Type B pancreatic cell (in vitro differentiated cells): ENCODE data around the gene SLC11A1. TPM values are rescaled to one million over a fixed set of nuclear protein-coding genes. Genes with fewer than 3 reads are reported as not detected.
A peak's percentile ranks its signal among the peaks of the same experiment; 100 is the strongest.

ENCODE experiments used
- DNase-seq: peaks from one replicate; pipeline ENCODE4 v3.0.0; 2021; ENCODE audit warnings: mixed read lengths; ENCODE audit not compliant: unreplicated experiment; ENCODE audit errors: extremely low spot score
- H3K27ac Mint-ChIP-seq: 2 replicates; pipeline ENCODE4 v1.8.0; 2021; ENCODE audit warnings: mild to moderate bottlenecking, mixed read lengths
- H3K27me3 Mint-ChIP-seq: 2 replicates; pipeline ENCODE4 v1.8.0; 2021; ENCODE audit warnings: mixed read lengths
- H3K36me3 Mint-ChIP-seq: 2 replicates; pipeline ENCODE4 v1.8.0; 2021; ENCODE audit warnings: mixed read lengths
- H3K4me1 Mint-ChIP-seq: one replicate; pipeline ENCODE4 v1.8.0; 2021; ENCODE audit warnings: mixed read lengths; ENCODE audit not compliant: unreplicated experiment
- H3K4me3 Mint-ChIP-seq: 2 replicates; pipeline ENCODE4 v1.8.0; 2021; ENCODE audit warnings: mild to moderate bottlenecking, mixed read lengths
- H3K9me3 Mint-ChIP-seq: 2 replicates; pipeline ENCODE4 v1.8.0; 2021; ENCODE audit warnings: mixed read lengths
- total RNA-seq: library from RNA; stranded (reverse); gene quantifications from 2 replicates; pipeline ENCODE4 v1.2.1, GENCODE V29; 2021; ENCODE audit warnings: low replicate concordance
- TF ChIP-seq, protein P1 (sequence below): fragments of 200-600 bp; sonication (generic); conservative IDR thresholded peaks from 2 replicates; pipeline ENCODE4 v1.5.0; 2021; ENCODE audit warnings: antibody characterized with exemption, mild to moderate bottlenecking

Gene SLC11A1
- total RNA-seq, 1 donor from 2014 or later = 0.39 TPM

DNA sequence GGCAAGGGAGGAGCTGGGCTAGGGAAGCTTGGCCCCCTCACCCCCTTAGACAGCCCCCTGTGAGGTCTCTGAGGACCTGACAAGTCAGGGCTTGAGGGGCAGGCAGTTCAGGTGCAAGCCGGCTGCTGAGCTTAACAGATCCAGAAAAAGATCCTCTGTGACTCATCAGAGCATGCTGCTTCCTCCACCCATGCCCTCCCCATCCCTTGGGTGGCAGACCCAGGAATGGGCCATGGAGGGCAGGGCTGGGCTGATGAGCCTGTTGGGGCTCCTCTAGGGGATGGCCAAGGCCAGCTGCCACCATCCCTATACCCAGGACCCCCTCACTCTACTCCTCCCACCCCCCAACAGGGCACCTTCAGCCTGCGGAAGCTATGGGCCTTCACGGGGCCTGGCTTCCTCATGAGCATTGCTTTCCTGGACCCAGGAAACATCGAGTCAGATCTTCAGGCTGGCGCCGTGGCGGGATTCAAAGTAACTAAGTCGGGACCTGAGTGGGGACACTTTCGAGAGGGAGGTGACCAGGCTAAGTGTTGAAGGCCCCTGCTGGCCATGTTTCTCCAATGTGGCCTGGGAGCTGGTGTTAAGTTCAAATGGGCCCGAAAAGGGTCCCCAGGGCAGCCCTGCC is 1.9 kb downstream of the SLC11A1 start:
- Mint-ChIP-seq H3K4me1 (peaks cover 11% of the 10 kb centered on the region), H3K9me3 (peaks cover 4% of the 10 kb centered on the region), H3K36me3 (no peaks in the 10 kb centered on the region), H3K27me3 (peaks cover 12% of the 10 kb centered on the region), H3K27ac (no peak overlapping the region), H3K4me3 (no peak overlapping the region)
- TF ChIP-seq, protein P1, sequence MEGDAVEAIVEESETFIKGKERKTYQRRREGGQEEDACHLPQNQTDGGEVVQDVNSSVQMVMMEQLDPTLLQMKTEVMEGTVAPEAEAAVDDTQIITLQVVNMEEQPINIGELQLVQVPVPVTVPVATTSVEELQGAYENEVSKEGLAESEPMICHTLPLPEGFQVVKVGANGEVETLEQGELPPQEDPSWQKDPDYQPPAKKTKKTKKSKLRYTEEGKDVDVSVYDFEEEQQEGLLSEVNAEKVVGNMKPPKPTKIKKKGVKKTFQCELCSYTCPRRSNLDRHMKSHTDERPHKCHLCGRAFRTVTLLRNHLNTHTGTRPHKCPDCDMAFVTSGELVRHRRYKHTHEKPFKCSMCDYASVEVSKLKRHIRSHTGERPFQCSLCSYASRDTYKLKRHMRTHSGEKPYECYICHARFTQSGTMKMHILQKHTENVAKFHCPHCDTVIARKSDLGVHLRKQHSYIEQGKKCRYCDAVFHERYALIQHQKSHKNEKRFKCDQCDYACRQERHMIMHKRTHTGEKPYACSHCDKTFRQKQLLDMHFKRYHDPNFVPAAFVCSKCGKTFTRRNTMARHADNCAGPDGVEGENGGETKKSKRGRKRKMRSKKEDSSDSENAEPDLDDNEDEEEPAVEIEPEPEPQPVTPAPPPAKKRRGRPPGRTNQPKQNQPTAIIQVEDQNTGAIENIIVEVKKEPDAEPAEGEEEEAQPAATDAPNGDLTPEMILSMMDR = no peak
- no peak for DNase-seq

DNA sequence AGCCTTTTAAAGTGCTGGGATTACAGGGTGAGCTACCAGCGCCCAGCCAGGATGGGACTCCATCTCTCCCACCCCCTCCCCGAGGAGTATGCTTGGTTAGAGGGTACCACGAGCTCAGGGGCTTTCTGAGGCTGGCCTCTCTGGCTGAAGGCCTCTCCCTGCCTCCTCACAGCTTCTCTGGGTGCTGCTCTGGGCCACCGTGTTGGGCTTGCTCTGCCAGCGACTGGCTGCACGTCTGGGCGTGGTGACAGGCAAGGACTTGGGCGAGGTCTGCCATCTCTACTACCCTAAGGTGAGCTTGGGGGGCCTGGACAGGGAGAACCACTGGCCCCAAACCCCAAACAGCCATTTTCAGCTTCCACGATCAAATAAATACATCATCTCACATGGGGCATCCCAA is 2.9 kb downstream of the SLC11A1 start:
- Mint-ChIP-seq H3K4me1 (peaks cover 11% of the 10 kb centered on the region), H3K27me3 (peaks cover 12% of the 10 kb centered on the region), H3K4me3 (no peak overlapping the region), H3K9me3 (peaks cover 4% of the 10 kb centered on the region), H3K36me3 (no peaks in the 10 kb centered on the region), H3K27ac (no peak overlapping the region)
- TF ChIP-seq, protein P1 = no peak
- no peak for DNase-seq

DNA sequence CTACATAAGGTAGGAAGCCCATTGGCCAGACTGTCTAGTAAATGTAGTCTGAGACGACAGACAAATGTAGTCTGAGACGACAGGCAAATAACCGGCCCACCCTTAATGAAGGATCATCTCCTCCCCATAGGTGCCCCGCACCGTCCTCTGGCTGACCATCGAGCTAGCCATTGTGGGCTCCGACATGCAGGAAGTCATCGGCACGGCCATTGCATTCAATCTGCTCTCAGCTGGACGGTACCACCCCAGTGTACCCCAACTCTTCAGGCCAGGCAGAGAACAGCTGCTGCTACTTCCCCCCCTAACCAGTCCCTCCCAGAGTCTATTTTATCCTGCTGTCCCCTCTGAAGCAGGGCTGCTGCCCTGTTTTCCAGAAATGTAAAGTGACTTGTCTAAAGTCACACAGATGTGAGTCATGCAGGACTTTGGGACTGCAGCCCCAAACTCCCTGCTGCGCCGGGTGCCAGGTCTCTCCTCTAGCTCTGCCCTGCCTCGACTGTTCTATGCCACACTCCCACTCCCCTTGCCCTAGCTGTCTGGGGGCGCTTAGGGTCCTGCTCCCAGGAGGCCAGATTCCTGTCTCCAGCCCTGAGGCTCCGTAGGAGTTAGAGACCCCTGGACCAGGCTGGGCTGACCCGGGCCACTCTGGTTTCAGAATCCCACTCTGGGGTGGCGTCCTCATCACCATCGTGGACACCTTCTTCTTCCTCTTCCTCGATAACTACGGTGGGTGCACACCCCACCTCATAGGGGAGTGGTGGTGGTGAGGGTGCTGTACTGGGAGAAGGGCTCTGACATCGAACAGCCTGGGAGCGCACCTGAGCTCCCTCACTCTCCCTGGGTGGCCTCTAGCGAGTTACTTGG is 4.7 kb downstream of the SLC11A1 start:
- Mint-ChIP-seq H3K27ac (peak overlapping the region; percentile 90), H3K4me3 (peak overlapping the region; percentile 86), H3K4me1 (peaks cover 11% of the 10 kb centered on the region), H3K9me3 (peaks cover 4% of the 10 kb centered on the region), H3K36me3 (no peaks in the 10 kb centered on the region), H3K27me3 (peaks cover 10% of the 10 kb centered on the region)
- DNase-seq = no peak
- TF ChIP-seq, protein P1 = no peak

DNA sequence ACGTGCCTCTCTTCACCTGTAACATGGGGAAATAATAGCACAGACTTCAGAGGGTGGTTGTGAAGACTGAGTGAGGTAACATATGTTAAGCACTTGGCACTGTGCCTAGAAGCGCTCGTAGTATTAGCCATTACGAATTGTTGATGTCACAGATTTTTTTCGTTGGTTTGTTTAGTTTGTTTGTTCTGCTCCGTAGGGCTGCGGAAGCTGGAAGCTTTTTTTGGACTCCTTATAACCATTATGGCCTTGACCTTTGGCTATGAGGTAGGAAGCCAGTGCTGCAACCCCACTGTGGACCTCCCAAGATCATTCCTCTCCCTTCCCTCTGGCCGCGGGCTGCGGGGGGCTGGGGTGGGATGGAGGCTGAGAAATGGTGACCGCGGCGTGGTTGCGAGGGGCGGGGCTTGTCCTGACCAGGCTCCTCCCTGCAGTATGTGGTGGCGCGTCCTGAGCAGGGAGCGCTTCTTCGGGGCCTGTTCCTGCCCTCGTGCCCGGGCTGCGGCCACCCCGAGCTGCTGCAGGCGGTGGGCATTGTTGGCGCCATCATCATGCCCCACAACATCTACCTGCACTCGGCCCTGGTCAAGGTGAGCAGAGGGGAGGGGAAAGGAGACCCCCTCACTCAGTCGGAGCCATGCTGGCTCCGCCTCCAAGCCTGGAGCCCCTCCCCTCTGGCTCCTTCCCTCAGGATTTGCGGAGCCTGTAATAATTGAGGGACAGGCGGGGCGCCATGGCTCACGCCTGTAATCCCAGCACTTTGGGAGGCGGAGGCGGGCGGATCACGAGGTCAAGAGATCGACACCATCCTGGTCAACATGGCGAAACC is 5.5 kb downstream of the SLC11A1 start:
- Mint-ChIP-seq H3K27ac (peak overlapping the region; percentile 90), H3K4me1 (peaks cover 11% of the 10 kb centered on the region), H3K27me3 (peaks cover 5% of the 10 kb centered on the region), H3K4me3 (peak overlapping the region; percentile 86), H3K9me3 (peaks cover 4% of the 10 kb centered on the region), H3K36me3 (no peaks in the 10 kb centered on the region)
- DNase-seq = no peak
- TF ChIP-seq, protein P1 = no peak

DNA sequence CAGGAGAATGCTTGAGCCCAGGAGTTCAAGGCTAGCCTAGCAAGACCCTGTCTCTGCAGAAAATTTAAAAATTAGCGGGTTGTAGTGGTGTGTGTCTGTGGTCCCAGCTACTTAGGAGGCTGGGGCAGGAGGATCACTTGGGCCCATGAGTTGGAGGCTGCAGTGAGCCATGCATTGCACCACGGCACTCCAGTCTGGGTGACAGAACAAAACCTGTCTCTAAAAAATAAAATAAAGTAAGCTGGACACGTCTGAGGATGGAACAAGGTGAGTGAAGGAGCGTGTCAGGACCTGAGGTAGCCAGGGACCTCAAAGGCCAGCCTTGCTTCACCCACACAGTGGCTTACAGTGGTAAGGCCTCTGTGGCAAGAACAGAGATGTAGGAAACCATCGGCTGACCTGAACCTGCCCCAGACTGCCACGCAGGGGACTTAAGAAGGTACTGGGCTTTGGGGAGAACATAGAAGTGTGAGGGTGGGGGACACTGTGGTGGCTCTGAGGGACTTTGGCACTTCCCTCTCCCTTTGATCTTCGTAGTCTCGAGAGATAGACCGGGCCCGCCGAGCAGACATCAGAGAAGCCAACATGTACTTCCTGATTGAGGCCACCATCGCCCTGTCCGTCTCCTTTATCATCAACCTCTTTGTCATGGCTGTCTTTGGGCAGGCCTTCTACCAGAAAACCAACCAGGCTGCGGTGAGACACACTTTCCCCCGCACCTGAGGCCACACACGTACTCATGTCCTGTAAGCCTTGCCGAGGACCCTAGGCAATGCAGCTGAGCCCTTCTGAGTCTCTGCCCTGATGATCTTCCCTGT is 7.5 kb downstream of the SLC11A1 start:
- peaks cover 4% of the 10 kb centered on the region for H3K9me3 Mint-ChIP-seq
- peak overlapping the region; percentile 0 for H3K4me3 Mint-ChIP-seq
- DNase-seq = no peak
- peaks cover 11% of the 10 kb centered on the region for H3K4me1 Mint-ChIP-seq
- H3K27me3 Mint-ChIP-seq = peaks cover 5% of the 10 kb centered on the region
- peak overlapping the region; percentile 2 for H3K27ac Mint-ChIP-seq
- no peaks in the 10 kb centered on the region for H3K36me3 Mint-ChIP-seq
- TF ChIP-seq, protein P1 = no peak
